GM12878 (cell line): Measurements from ENCODE around the gene FOXP1. TPM values are rescaled to one million over a fixed set of nuclear protein-coding genes. Genes with fewer than 3 reads are reported as not detected.

Experiments used
- ATAC-seq: fragments of 200-7000 bp; cut with Tn5 transposase; 3 replicates; pipeline ENCODE4 v1.9.1; 2020; ENCODE audit warnings: mild to moderate bottlenecking, moderate library complexity
- BruUV-seq: library from RNA; stranded (reverse); fragments of 400-500 nt; replicated peaks from 2 replicates; lab custom pipeline; 2021; lab: Mats Ljungman, UMichigan
- CTCF ChIA-PET: fragments of 300-600 bp; sonication (Branson Sonifier 250); formaldehyde crosslinking; extraction: SDS; loops from one replicate; lab custom pipeline; 2021; ENCODE audit warnings: inconsistent platforms; lab: Yijun Ruan, JAX
- POLR2A ChIA-PET: fragments of 350-600 bp; formaldehyde crosslinking; extraction: SDS; loops from one replicate; lab custom pipeline; 2021; ENCODE audit warnings: inconsistent platforms; lab: Charles Lee
- RAD21 ChIA-PET: fragments of 300-600 bp; sonication (Branson Sonifier 250); formaldehyde crosslinking; loops from one replicate; lab custom pipeline; 2023; ENCODE audit warnings: antibody characterized with exemption; ENCODE audit not compliant: unreplicated experiment; lab: Charles Lee
- SMC1A ChIA-PET: fragments of 300-600 bp; sonication (Branson Sonifier 250); formaldehyde crosslinking; loops from one replicate; lab custom pipeline; 2023; ENCODE audit not compliant: unreplicated experiment, uncharacterized antibody; lab: Charles Lee
- DNase-seq: peaks from one replicate; pipeline ENCODE4 v3.0.0-alpha.2; 2011; ENCODE audit warnings: low read depth, low spot score
- FAIRE-seq: peaks from 3 replicates; lab custom pipeline; 2011; peaks lifted over from hg19 to GRCh38; lab: Jason Lieb, UNC
- H2AFZ ChIP-seq: 2 replicates; pipeline ENCODE4 v1.6.0; 2011; ENCODE audit warnings: low read depth, low read length, control low read depth; ENCODE audit not compliant: control insufficient read depth
- H3K27ac ChIP-seq: 2 replicates; pipeline ENCODE4 v1.5.1; 2011; ENCODE audit warnings: control low read depth; ENCODE audit not compliant: control insufficient read depth, insufficient read depth
- H3K27me3 ChIP-seq, 2 experiments: replicated peaks in 1 of 2; 2 replicates each; pipeline versions ENCODE4 v1.6.0 to v1.6.1; 2011; ENCODE audit warnings: low read length in 1 of 2; ENCODE audit not compliant: control insufficient read depth in 2 of 2, insufficient read depth in 2 of 2
- H3K36me3 ChIP-seq, 2 experiments: 2 replicates each; pipeline ENCODE4 v1.5.1; 2011; ENCODE audit warnings: low read length in 1 of 2; ENCODE audit not compliant: control insufficient read depth in 2 of 2, insufficient read depth in 2 of 2
- H3K4me1 ChIP-seq: 2 replicates; pipeline ENCODE4 v1.6.1; 2011; ENCODE audit warnings: mild to moderate bottlenecking, low read length, moderate library complexity, mixed read lengths; ENCODE audit not compliant: control insufficient read depth, insufficient read depth
- H3K4me2 ChIP-seq: 2 replicates; pipeline ENCODE4 v1.6.0; 2011; ENCODE audit warnings: control low read depth; ENCODE audit not compliant: control insufficient read depth, insufficient read depth
- H3K4me3 ChIP-seq: fragments of 200-600 bp; sonication (generic); 2 replicates; pipeline ENCODE4 v1.5.1; 2016
- H3K79me2 ChIP-seq: 2 replicates; pipeline ENCODE4 v1.6.0; 2011; ENCODE audit warnings: low read length; ENCODE audit not compliant: control insufficient read depth, insufficient read depth
- H3K9ac ChIP-seq: 2 replicates; pipeline ENCODE4 v1.8.0; 2011; ENCODE audit warnings: low read length, control low read depth, mixed read lengths; ENCODE audit not compliant: control insufficient read depth, insufficient read depth
- H3K9me3 ChIP-seq: replicated peaks from 3 replicates; pipeline ENCODE4 v1.5.1; 2011; ENCODE audit warnings: mild to moderate bottlenecking, low read length; ENCODE audit not compliant: control insufficient read depth, insufficient read depth
- H4K20me1 ChIP-seq: 2 replicates; pipeline ENCODE4 v1.6.0; 2011; ENCODE audit not compliant: control insufficient read depth, insufficient read depth
- ATF3 ChIP-seq: IDR thresholded peaks from 2 replicates; pipeline ENCODE4 v1.6.1; 2011; ENCODE audit warnings: low read depth, mild to moderate bottlenecking, low read length, moderate library complexity, borderline replicate concordance; ENCODE audit errors: extremely low read depth
- BACH1 ChIP-seq: fragments of 450-650 bp; IDR thresholded peaks from 2 replicates; pipeline ENCODE4 v1.6.1; 2017; ENCODE audit warnings: mild to moderate bottlenecking, borderline replicate concordance
- CREB1 ChIP-seq: IDR thresholded peaks from 2 replicates; pipeline ENCODE4 v1.6.1; 2012; ENCODE audit warnings: low read depth, mild to moderate bottlenecking, inconsistent platforms
- CUX1 ChIP-seq: IDR thresholded peaks from 2 replicates; pipeline ENCODE4 v1.6.1; 2012; ENCODE audit warnings: improper control_type of control experiment, low read depth, low read length; ENCODE audit not compliant: insufficient replicate concordance
- MEF2A ChIP-seq: IDR thresholded peaks from 2 replicates; pipeline ENCODE4 v1.6.1; 2011; ENCODE audit warnings: low read depth, mild to moderate bottlenecking, low read length, moderate library complexity; ENCODE audit not compliant: insufficient read depth
- NFYB ChIP-seq: IDR thresholded peaks from 2 replicates; pipeline ENCODE4 v1.6.1; 2011; ENCODE audit warnings: low read depth, mild to moderate bottlenecking, low read length, improper control_type of control experiment, moderate library complexity; ENCODE audit not compliant: insufficient read depth
- SREBF1 ChIP-seq: IDR thresholded peaks from 2 replicates; pipeline ENCODE4 v1.6.1; 2012; ENCODE audit warnings: mild to moderate bottlenecking, low read length
- SUZ12 ChIP-seq: fragments of 200-600 bp; sonication (generic); IDR thresholded peaks from one replicate; pipeline ENCODE4 v1.6.1; 2018; ENCODE audit warnings: antibody characterized with exemption, mild to moderate bottlenecking; ENCODE audit not compliant: unreplicated experiment
- ZBTB33 ChIP-seq: fragments of 450-650 bp; IDR thresholded peaks from 2 replicates; pipeline ENCODE4 v1.6.1; 2017; ENCODE audit warnings: mild to moderate bottlenecking
- WGBS: methylation state at CpG from one replicate; pipeline ENCODE4 v1.1.6; 2016; ENCODE audit warnings: low lambda C conversion rate; ENCODE audit not compliant: insufficient replicate concordance, insufficient coverage; ENCODE audit errors: missing lambda C conversion rate; 5-methylcytosine and 5-hydroxymethylcytosine counted together
- in situ Hi-C: fragments of 300-500 bp; cut with MboI; formaldehyde crosslinking; loops from 9 replicates; pipeline ENCODE4 v1.14.3; 2018; ENCODE audit warnings: mixed read lengths
- intact Hi-C: fragments of 100-400 bp; cut with micrococcal nuclease; formaldehyde crosslinking; loops from one replicate; pipeline ENCODE4 v1.14.2; 2022; ENCODE audit not compliant: unreplicated experiment
- polyA plus RNA-seq, 11 experiments: library from polyadenylated mRNA; depleted of rRNA in 4 of 11; unstranded in 6 of 11; stranded (reverse) in 5 of 11; fragments of >200 nt; fragmentation: Nextera tagmentation in 4 of 11; fragmentation: Illumina TruSeq in 1 of 11; extraction: Ambion mirVana in 4 of 11; extraction: Trizol in 1 of 11; gene quantifications; 1 replicate in 1 of 11; 2 replicates in 10 of 11; pipeline versions ENCODE4 v1.2.1 to v1.2.3, GENCODE V29; 2011 to 2016; ENCODE audit warnings: inconsistent platforms in 2 of 11, missing spikeins in 2 of 11, low read depth in 1 of 11
- total RNA-seq, 4 experiments: library from RNA; depleted of rRNA in 3 of 4; stranded (reverse); fragments of >200 nt in 3 of 4; fragmentation: Illumina TruSeq in 1 of 4; extraction: Trizol in 1 of 4; gene quantifications; 2 replicates each; pipeline versions ENCODE4 v1.2.1 to v1.2.3, GENCODE V29; 2013 to 2021

The FOXP1 gene
- total and polyA plus RNA-seq, 10 of the 15 experiments (the other 5 are each of a cell fraction or from before 2014, with no cell fraction given), result 0.05 to 1.6 (median 0.20) TPM; not detected in 1

GRCh38 chr3:71265365-71265915, 318.1 kb downstream of the FOXP1 start:
- no peaks in the 10 kb centered on the region for H3K9me3 ChIP-seq
- intact Hi-C loops, result no loop called here
- H4K20me1 ChIP-seq, result no peaks in the 10 kb centered on the region
- H2AFZ ChIP-seq, result no peak overlapping the region
- no peak for TF ChIP-seq SUZ12
- no peak for TF ChIP-seq ZBTB33
- TF ChIP-seq, all 136 proteins: peak for 0
- ATAC-seq, result no peak
- no peak for DNase-seq
- Histone ChIP-seq H3K4me1 (no peaks in the 10 kb centered on the region), H3K27me3 (no peaks in the 10 kb centered on the region; a peak in 1 of 4 replicates), H3K27ac (no peak overlapping the region), H3K9ac (no peak overlapping the region), H3K36me3 (no peaks in the 10 kb centered on the region), H3K4me2 (no peak overlapping the region), H3K79me2 (no peaks in the 10 kb centered on the region), H3K4me3 (no peak overlapping the region)
- 75% methylated on average over 9 of the region's 9 CpGs for WGBS
- RAD21 ChIA-PET, result no interaction called here
- POLR2A ChIA-PET, result no interaction called here
- no peak for FAIRE-seq
- BruUV-seq, result no TSS peak
- in situ Hi-C loops, result no loop called here
- CTCF ChIA-PET, result interaction anchor here (1.4 kb wide), 1 partner anchor 132 kb away, joined by 4 read pairs; no protein-coding TSS in a partner anchor
- SMC1A ChIA-PET, result no interaction called here

GRCh38 chr3:71264840-71265239, 318.7 kb downstream of the FOXP1 start:
- in situ Hi-C loops, result no loop called here
- Histone ChIP-seq H2AFZ (no peak overlapping the region), H3K27me3 (no peaks in the 10 kb centered on the region; a peak in 1 of 4 replicates), H3K4me1 (no peaks in the 10 kb centered on the region), H3K4me3 (no peak overlapping the region), H3K36me3 (no peaks in the 10 kb centered on the region), H3K9me3 (no peaks in the 10 kb centered on the region), H4K20me1 (no peaks in the 10 kb centered on the region), H3K79me2 (no peaks in the 10 kb centered on the region), H3K4me2 (no peak overlapping the region), H3K27ac (no peak overlapping the region), H3K9ac (no peak overlapping the region)
- ChIA-PET POLR2A (no interaction called here), RAD21 (no interaction called here), CTCF (interaction anchor here (1.4 kb wide), 1 partner anchor 132 kb away, joined by 4 read pairs; no protein-coding TSS in a partner anchor), SMC1A (no interaction called here)
- 19% methylated on average over 2 of the region's 2 CpGs for WGBS
- ATAC-seq (no peak), DNase-seq (no peak), FAIRE-seq (no peak)
- intact Hi-C loops, result no loop called here
- no TSS peak for BruUV-seq
- no peak for TF ChIP-seq CREB1
- no peak for TF ChIP-seq NFYB
- no peak for TF ChIP-seq MEF2A
- TF ChIP-seq ATF3, result no peak
- no peak for TF ChIP-seq BACH1
- TF ChIP-seq CUX1, result no peak
- TF ChIP-seq SREBF1, result no peak
